K562 (cell line): ENCODE data around the gene NEDD8. TPM values are rescaled to one million over a fixed set of nuclear protein-coding genes. Genes with fewer than 3 reads are reported as not detected.

Experiments used
- ARNT ChIP-seq, 2 experiments: fragments of 450-650 bp; IDR thresholded peaks; 2 replicates each; pipeline ENCODE4 v1.6.1; 2016; ENCODE audit warnings: mild to moderate bottlenecking in 1 of 2
- BRD9 ChIP-seq: fragments of 450-650 bp; IDR thresholded peaks from 2 replicates; pipeline ENCODE4 v1.6.1; 2018; ENCODE audit warnings: low read depth; ENCODE audit not compliant: partially characterized antibody
- E2F8 ChIP-seq: fragments of 450-650 bp; IDR thresholded peaks from 2 replicates; pipeline ENCODE4 v1.7.1; 2018; ENCODE audit warnings: mild to moderate bottlenecking, low read depth; ENCODE audit not compliant: partially characterized antibody
- NFRKB ChIP-seq: fragments of 450-650 bp; IDR thresholded peaks from 2 replicates; pipeline ENCODE4 v1.6.1; 2016; ENCODE audit warnings: low read depth
- NR2C2 ChIP-seq, 2 experiments: fragments of 200-800 bp in 1 of 2; sonication (Bioruptor generic) in 1 of 2; sonication (generic) in 1 of 2; formaldehyde crosslinking in 1 of 2; IDR thresholded peaks; 2 replicates each; pipeline versions ENCODE4 v1.6.1 to v1.8.0; 2016 to 2022; ENCODE audit warnings: mild to moderate bottlenecking in 1 of 2, missing compliant biosample characterization in 1 of 2, missing genetic modification characterization in 1 of 2, missing genetic modification reagents in 1 of 2
- PCBP1 ChIP-seq: fragments of 200-400 bp; formaldehyde crosslinking; IDR thresholded peaks from 2 replicates; pipeline ENCODE4 v1.6.1; 2018; ENCODE audit warnings: mild to moderate bottlenecking, low read depth, low read length; ENCODE audit not compliant: poor library complexity, severe bottlenecking
- PHF21A ChIP-seq: fragments of 450-650 bp; IDR thresholded peaks from 2 replicates; pipeline ENCODE4 v1.6.1; 2017; ENCODE audit warnings: low read depth, borderline replicate concordance
- RNF219 ChIP-seq: fragments of 250-450 bp; sonication (Bioruptor Pico); IDR thresholded peaks from 2 replicates; pipeline ENCODE4 v1.5.0; 2022; ENCODE audit warnings: mild to moderate bottlenecking
- SAFB2 ChIP-seq: fragments of 200-400 bp; formaldehyde crosslinking; IDR thresholded peaks from 2 replicates; pipeline ENCODE4 v1.6.1; 2018; ENCODE audit warnings: borderline replicate concordance, low read length, low read depth, moderate library complexity; ENCODE audit not compliant: severe bottlenecking
- SIN3A ChIP-seq, 2 experiments: fragments of 150-350 bp in 1 of 2; IDR thresholded peaks; 2 replicates each; pipeline ENCODE4 v1.6.1; 2011 to 2016; ENCODE audit warnings: borderline replicate concordance in 2 of 2, low read depth in 2 of 2, low read length in 2 of 2, mild to moderate bottlenecking in 2 of 2, moderate library complexity in 2 of 2; ENCODE audit not compliant: control insufficient read depth in 1 of 2
- SMAD1 ChIP-seq: fragments of 150-350 bp; IDR thresholded peaks from 2 replicates; pipeline ENCODE4 v1.6.1; 2014; ENCODE audit warnings: low read length, low read depth; ENCODE audit not compliant: partially characterized antibody
- SP2 ChIP-seq: IDR thresholded peaks from 2 replicates; pipeline ENCODE4 v1.6.1; 2011; ENCODE audit warnings: mild to moderate bottlenecking, low read depth, low read length, moderate library complexity; ENCODE audit not compliant: poor library complexity, severe bottlenecking; ENCODE audit errors: extremely low read depth
- TCF7 ChIP-seq: sonication (generic); IDR thresholded peaks from 2 replicates; pipeline ENCODE4 v1.6.1; 2016; ENCODE audit warnings: antibody characterized with exemption, borderline replicate concordance
- THRB ChIP-seq: fragments of 450-650 bp; formaldehyde crosslinking; conservative IDR thresholded peaks from 2 replicates; pipeline ENCODE4 v1.4.0; 2022; ENCODE audit warnings: mild to moderate bottlenecking, missing genetic modification characterization
- ZBTB7A ChIP-seq: IDR thresholded peaks from 2 replicates; pipeline ENCODE4 v1.6.1; 2011; ENCODE audit warnings: low read depth, mild to moderate bottlenecking, low read length, moderate library complexity, borderline replicate concordance; ENCODE audit not compliant: control insufficient read depth
- ZEB2 ChIP-seq: fragments of 450-650 bp; IDR thresholded peaks from 2 replicates; pipeline ENCODE4 v1.6.1; 2016
- ZNF24 ChIP-seq: fragments of 450-650 bp; IDR thresholded peaks from 2 replicates; pipeline ENCODE4 v1.6.1; 2016
- ZNF274 ChIP-seq: IDR thresholded peaks from 2 replicates; pipeline ENCODE4 v1.6.1; 2011; ENCODE audit warnings: low read depth, mild to moderate bottlenecking, low read length, moderate library complexity, borderline replicate concordance
- ZNF41 ChIP-seq: fragments of 250-450 bp; sonication (Bioruptor Pico); conservative IDR thresholded peaks from 2 replicates; pipeline ENCODE4 v1.4.0; 2020; ENCODE audit warnings: mild to moderate bottlenecking
- ZNF57 ChIP-seq: fragments of 450-650 bp; formaldehyde crosslinking; IDR thresholded peaks from 2 replicates; pipeline ENCODE4 v1.4.0; 2020; ENCODE audit warnings: mild to moderate bottlenecking, moderate library complexity
- polyA plus RNA-seq, 8 experiments: library from polyadenylated mRNA; depleted of rRNA in 4 of 8; stranded (reverse) in 5 of 8; unstranded in 3 of 8; fragments of >200 nt; fragmentation: Nextera tagmentation in 2 of 8; fragmentation: Illumina TruSeq in 1 of 8; extraction: Ambion mirVana in 2 of 8; extraction: Trizol in 1 of 8; gene quantifications; 2 replicates each; pipeline versions ENCODE4 v1.2.1 to v1.2.3, GENCODE V29; 2011 to 2014; ENCODE audit warnings: inconsistent platforms in 1 of 8, missing spikeins in 1 of 8
- total RNA-seq, 7 experiments: library from RNA; depleted of rRNA in 6 of 7; stranded (reverse); fragments of >200 nt in 6 of 7; fragmentation: Illumina TruSeq in 2 of 7; extraction: Trizol in 2 of 7; gene quantifications; 2 replicates each; pipeline versions ENCODE4 v1.2.1 to v1.2.3, GENCODE V29; 2011 to 2021; ENCODE audit warnings: low replicate concordance in 1 of 7

NEDD8 gene
- total and polyA plus RNA-seq, 9 of the 15 experiments (the other 6 are each of a cell fraction or from before 2014, with no cell fraction given) = 142 to 691 (median 260) TPM

- TF ChIP-seq E2F8 (peak; percentile 75), SMAD1 (peak; percentile 79), PCBP1 (no peak), ZEB2 (no peak), ZBTB7A (peak; percentile 83), SIN3A (IDR thresholded peaks at IDR 0.05; ENCODE audit: borderline replicate concordance in 2 of 2, control insufficient read depth in 1 of 2, low read depth in 2 of 2, low read length in 2 of 2) (peak; percentile 53 to 60; a peak in 2 of 4 replicates), SAFB2 (no peak), BRD9 (peak; percentile 47), ARNT (IDR thresholded peaks at IDR 0.05) (no peak), NR2C2 (CRISPR knock-in tag; IDR thresholded peaks at IDR 0.05) (0 out of 2 replicates have a peak, but pooled peaks have one; percentile 20), NR2C2 (tag; IDR thresholded peaks at IDR 0.05) (peak; percentile 24; the same call in 1 of the 2 replicates), ZNF57 (peak; percentile 41; the same call in 1 of the 2 replicates), SP2 (no peak), RNF219 (CRISPR knock-in tag) (no peak), PHF21A (0 out of 2 replicates have a peak, but pooled peaks have one; percentile 7), ZNF24 (no peak), THRB (0 out of 2 replicates have a peak, but pooled peaks have one; percentile 24), ZNF274 (no peak), TCF7 (0 out of 2 replicates have a peak, but pooled peaks have one; percentile 20), NFRKB (peak; percentile 90), ZNF41 (CRISPR knock-in tag) (0 out of 2 replicates have a peak, but pooled peaks have one; percentile 38)
Observed at GRCh38 chr14:24212924-24213865, 19.0 kb downstream of the NEDD8 start, which contains the start of gene CHMP4A (continued).
